DOHH2 (cell line): ENCODE data around the gene MARF1.
"Not testable (repeated sequence)": the region's sequence is repeated elsewhere in the genome, so short reads cannot be mapped to it uniquely, and the experiment has no call there.

Source experiments
- H3F3A ChIP-seq: fragments of 200-600 bp; sonication (generic), shearing (Covaris generic); 2 replicates; pipeline ENCODE4 v1.6.0; 2016; ENCODE audit warnings: antibody characterized with exemption, mild to moderate bottlenecking; ENCODE audit not compliant: control insufficient read depth, insufficient read depth
- H3K27ac ChIP-seq: fragments of 200-600 bp; sonication (generic); 2 replicates; pipeline ENCODE4 v1.5.1; 2014; ENCODE audit warnings: low read depth, mild to moderate bottlenecking, low read length, moderate library complexity
- H3K27me3 ChIP-seq: fragments of 200-600 bp; sonication (generic); 2 replicates; pipeline ENCODE4 v1.6.1; 2014; ENCODE audit warnings: mild to moderate bottlenecking, low read length, mixed read lengths; ENCODE audit not compliant: control insufficient read depth
- H3K36me3 ChIP-seq: fragments of 200-600 bp; sonication (generic); 2 replicates; pipeline ENCODE4 v1.6.1; 2014; ENCODE audit warnings: mild to moderate bottlenecking, low read length, moderate library complexity, mixed read lengths; ENCODE audit not compliant: control insufficient read depth
- H3K4me1 ChIP-seq: fragments of 200-600 bp; sonication (generic); 2 replicates; pipeline ENCODE4 v1.6.1; 2014; ENCODE audit warnings: mild to moderate bottlenecking, low read length, mixed read lengths; ENCODE audit not compliant: control insufficient read depth
- H3K4me2 ChIP-seq: fragments of 200-600 bp; sonication (generic); 2 replicates; pipeline ENCODE4 v1.6.0; 2014; ENCODE audit warnings: mild to moderate bottlenecking, low read length, moderate library complexity
- H3K4me3 ChIP-seq: fragments of 200-600 bp; sonication (generic); 2 replicates; pipeline ENCODE4 v1.5.1; 2014; ENCODE audit warnings: mild to moderate bottlenecking, low read length, mixed read lengths
- H3K79me2 ChIP-seq: fragments of 200-600 bp; sonication (generic); 2 replicates; pipeline ENCODE4 v1.6.1; 2014; ENCODE audit warnings: mild to moderate bottlenecking, low read length, mixed read lengths; ENCODE audit not compliant: control insufficient read depth
- H3K9me2 ChIP-seq: fragments of 200-600 bp; sonication (generic); replicated peaks from 2 replicates; pipeline ENCODE4 v1.6.1; 2014; ENCODE audit warnings: mild to moderate bottlenecking, low read length, mixed read lengths; ENCODE audit not compliant: control insufficient read depth
- H3K9me3 ChIP-seq: fragments of 200-600 bp; sonication (generic); 2 replicates; pipeline ENCODE4 v1.6.1; 2014; ENCODE audit warnings: antibody characterized with exemption, low read length, mixed read lengths; ENCODE audit not compliant: control insufficient read depth, insufficient read depth
- H4K20me1 ChIP-seq: fragments of 200-600 bp; sonication (generic); 2 replicates; pipeline ENCODE4 v1.6.0; 2014; ENCODE audit warnings: low read depth, mild to moderate bottlenecking, antibody characterized with exemption, low read length, moderate library complexity; ENCODE audit not compliant: control insufficient read depth, insufficient read depth
- EZH2phosphoT487 ChIP-seq: fragments of 200-600 bp; sonication (generic); IDR thresholded peaks from 2 replicates; pipeline ENCODE4 v1.6.1; 2017; ENCODE audit warnings: borderline replicate concordance, mild to moderate bottlenecking, antibody characterized with exemption, low read length, moderate library complexity, mixed read lengths
- TF ChIP-seq, protein P1 (sequence below): fragments of 200-600 bp; sonication (generic); IDR thresholded peaks from one replicate; pipeline ENCODE4 v1.5.1; 2014; ENCODE audit warnings: antibody characterized with exemption, mild to moderate bottlenecking, low read depth, low read length; ENCODE audit not compliant: poor library complexity, severe bottlenecking

Gene MARF1

DNA sequence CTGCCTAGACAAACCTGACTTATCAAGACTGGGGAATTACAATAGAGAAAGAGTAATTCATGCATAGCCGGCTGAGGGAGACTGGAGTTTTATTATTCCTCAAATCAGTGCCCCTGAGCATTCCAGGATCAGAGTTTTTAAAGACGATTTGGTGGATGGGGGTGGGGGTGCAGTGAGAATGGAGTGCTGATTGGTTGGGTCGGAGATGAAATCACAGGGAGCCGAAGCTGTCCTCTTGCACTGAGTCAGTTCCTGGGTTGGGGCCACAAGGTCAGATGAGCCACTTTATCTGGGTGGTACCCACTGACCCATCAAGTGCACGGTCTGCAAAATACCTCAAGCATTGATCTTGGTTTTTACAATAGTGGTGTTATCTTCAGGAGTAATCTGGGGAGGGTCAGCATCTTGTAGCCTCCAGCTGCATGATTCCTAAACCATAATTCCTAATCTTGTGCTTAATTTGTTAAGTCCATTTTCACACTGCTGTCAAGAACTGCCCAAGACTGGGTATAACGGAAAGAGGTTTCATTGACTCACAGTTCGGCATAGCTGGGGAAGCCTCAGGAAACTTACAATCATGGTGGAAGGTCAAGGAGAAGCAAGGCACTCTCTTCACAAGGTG lies 69.6 kb downstream of the MARF1 start:
- Histone ChIP-seq H3K9me3 (no peaks in the 10 kb centered on the region; the same call in 1 of the 2 replicates), H4K20me1 (no peaks in the 10 kb centered on the region), H3K4me3 (no peak overlapping the region), H3K4me1 (peaks cover 17% of the 10 kb centered on the region), H3F3A (no peaks in the 10 kb centered on the region), H3K27me3 (peaks cover 6% of the 10 kb centered on the region), H3K79me2 (no peaks in the 10 kb centered on the region), H3K9me2 (no peaks in the 10 kb centered on the region), H3K36me3 (no peaks in the 10 kb centered on the region), H3K27ac (no peak overlapping the region), H3K4me2 (no peak overlapping the region)
- no peak for TF ChIP-seq EZH2phosphoT487
- TF ChIP-seq, protein P1, sequence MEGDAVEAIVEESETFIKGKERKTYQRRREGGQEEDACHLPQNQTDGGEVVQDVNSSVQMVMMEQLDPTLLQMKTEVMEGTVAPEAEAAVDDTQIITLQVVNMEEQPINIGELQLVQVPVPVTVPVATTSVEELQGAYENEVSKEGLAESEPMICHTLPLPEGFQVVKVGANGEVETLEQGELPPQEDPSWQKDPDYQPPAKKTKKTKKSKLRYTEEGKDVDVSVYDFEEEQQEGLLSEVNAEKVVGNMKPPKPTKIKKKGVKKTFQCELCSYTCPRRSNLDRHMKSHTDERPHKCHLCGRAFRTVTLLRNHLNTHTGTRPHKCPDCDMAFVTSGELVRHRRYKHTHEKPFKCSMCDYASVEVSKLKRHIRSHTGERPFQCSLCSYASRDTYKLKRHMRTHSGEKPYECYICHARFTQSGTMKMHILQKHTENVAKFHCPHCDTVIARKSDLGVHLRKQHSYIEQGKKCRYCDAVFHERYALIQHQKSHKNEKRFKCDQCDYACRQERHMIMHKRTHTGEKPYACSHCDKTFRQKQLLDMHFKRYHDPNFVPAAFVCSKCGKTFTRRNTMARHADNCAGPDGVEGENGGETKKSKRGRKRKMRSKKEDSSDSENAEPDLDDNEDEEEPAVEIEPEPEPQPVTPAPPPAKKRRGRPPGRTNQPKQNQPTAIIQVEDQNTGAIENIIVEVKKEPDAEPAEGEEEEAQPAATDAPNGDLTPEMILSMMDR, result no peak

DNA sequence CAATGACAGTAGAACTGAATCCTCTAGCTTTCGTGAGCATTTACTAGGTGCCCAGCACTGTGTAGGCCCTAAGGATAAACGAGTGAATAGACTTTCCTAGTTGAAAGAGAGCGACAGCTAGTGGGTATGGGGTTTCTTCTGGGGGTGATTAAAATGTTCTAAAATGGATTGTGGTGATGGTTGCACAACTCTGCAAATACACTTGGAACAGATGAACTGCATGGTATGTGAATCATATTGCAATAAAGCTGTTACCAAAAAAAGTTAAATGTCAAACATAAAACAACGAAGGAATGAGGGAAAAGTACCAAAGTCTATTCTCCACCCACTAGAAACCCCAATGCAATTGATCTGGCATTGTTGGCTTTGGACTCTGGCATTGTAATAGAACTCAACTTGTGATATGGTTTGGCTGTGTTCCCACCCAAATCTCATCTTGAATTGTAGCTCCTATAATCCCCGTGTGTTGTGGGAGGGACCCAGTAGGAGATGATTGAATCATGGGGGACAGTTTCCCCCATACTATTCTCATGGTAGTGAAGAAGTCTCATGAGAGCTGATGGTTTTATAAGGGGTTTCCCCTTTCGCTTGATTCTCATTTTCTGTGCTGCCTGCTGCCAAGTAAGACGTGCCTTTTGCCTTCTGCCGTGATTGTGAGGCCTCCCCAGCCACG lies 70.5 kb downstream of the MARF1 start:
- Histone ChIP-seq H3K9me3 (no peaks in the 10 kb centered on the region; the same call in 1 of the 2 replicates), H3K4me2 (peak overlapping the region; percentile 28; the same call in 1 of the 2 replicates), H4K20me1 (no peaks in the 10 kb centered on the region)

DNA sequence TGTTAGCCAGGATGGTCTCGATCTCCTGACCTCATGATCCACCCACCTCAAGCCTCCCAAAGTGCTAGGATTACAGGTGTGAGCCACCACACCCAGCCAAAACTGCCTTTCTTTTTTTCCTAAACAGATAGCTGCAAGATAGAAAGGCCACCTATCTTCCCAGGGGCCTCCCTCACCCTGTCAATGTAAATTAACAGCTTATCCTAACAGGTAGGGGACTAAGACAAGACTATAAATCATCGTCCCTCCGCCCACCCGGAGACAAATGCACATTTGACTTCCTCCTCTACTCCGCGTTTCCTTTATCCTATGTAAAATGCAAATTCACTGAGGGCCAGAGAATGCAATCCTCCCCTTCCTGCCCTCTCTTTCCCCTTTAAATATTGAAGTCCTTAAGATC lies 71.4 kb downstream of the MARF1 start:
- Histone ChIP-seq H3K9me3 (no peaks in the 10 kb centered on the region; the same call in 1 of the 2 replicates), H3K9me2 (no peaks in the 10 kb centered on the region), H3K4me1 (peaks cover 11% of the 10 kb centered on the region), H3K4me3 (no peak overlapping the region), H3K27ac (no peak overlapping the region), H4K20me1 (no peaks in the 10 kb centered on the region), H3K4me2 (peak overlapping the region; percentile 28), H3K27me3 (peaks cover 6% of the 10 kb centered on the region), H3F3A (no peaks in the 10 kb centered on the region), H3K36me3 (no peaks in the 10 kb centered on the region), H3K79me2 (no peaks in the 10 kb centered on the region)
- TF ChIP-seq EZH2phosphoT487, result no peak
- TF ChIP-seq, protein P1, result no peak

More for the DNA sequence above, 70.5 kb downstream of the MARF1 start:
- Histone ChIP-seq H3K9me2 (no peaks in the 10 kb centered on the region), H3K4me1 (peaks cover 17% of the 10 kb centered on the region), H3K36me3 (no peaks in the 10 kb centered on the region), H3K27ac (no peak overlapping the region), H3K4me3 (no peak overlapping the region), H3F3A (no peaks in the 10 kb centered on the region), H3K27me3 (peaks cover 6% of the 10 kb centered on the region), H3K79me2 (no peaks in the 10 kb centered on the region)
- TF ChIP-seq EZH2phosphoT487, result no peak
- TF ChIP-seq, protein P1, result no peak

DNA sequence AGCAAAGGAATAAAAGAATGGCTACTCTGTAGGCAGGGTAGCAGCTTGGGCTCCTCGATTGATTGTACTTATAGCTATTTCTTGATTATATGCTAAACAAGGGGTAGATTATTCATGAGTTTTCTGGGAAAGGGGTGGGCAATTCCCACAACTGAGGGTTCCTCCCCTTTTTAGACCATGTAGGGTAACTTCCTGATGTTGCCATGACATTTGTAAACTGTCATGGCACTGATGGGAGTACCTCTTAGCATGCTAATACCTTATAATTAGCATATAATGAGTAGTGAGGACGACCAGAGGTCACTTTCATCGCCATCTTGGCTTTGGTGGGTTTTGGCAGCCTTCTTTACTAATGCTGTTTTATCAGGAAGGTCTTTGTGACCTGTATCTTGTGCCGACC lies 72.3 kb downstream of the MARF1 start:
- not testable (repeated sequence) for H3K9me3 ChIP-seq, H4K20me1 ChIP-seq, H3K27me3 ChIP-seq, H3K27ac ChIP-seq, H3K79me2 ChIP-seq, H3K36me3 ChIP-seq, H3F3A ChIP-seq, H3K4me3 ChIP-seq, H3K4me2 ChIP-seq, H3K9me2 ChIP-seq
- peaks cover 11% of the 10 kb centered on the region for H3K4me1 ChIP-seq
